ENCODE results near the gene MPO.

GRCh38 chr17:58308173-58308984, 27.6 kb upstream of the MPO start:
- TF ChIP-seq CTCF (IDR thresholded peaks at IDR 0.05): no peak
- no peak for TF ChIP-seq NR2C2 (CRISPR knock-in tag; IDR thresholded peaks at IDR 0.05)
- TF ChIP-seq TCF7 (CRISPR knock-in tag; IDR thresholded peaks at IDR 0.05; ENCODE audit: low read depth): no peak
- no peak for TF ChIP-seq NR3C1 (CRISPR knock-in tag; conservative IDR thresholded peaks at IDR 0.05; ENCODE audit: low read depth)
- TF ChIP-seq ELF4 (CRISPR knock-in tag; IDR thresholded peaks at IDR 0.05; ENCODE audit: low read depth): no peak
- TF ChIP-seq USF1 (CRISPR knock-in tag; IDR thresholded peaks at IDR 0.05): no peak
- TF ChIP-seq SP1 (CRISPR knock-in tag; conservative IDR thresholded peaks at IDR 0.05): no peak
- no peak for TF ChIP-seq IRF1 (CRISPR knock-in tag; IDR thresholded peaks at IDR 0.05)
- TF ChIP-seq E2F1 (CRISPR knock-in tag; IDR thresholded peaks at IDR 0.05): no peak
- no peak for TF ChIP-seq ATF3 (CRISPR knock-in tag; conservative IDR thresholded peaks at IDR 0.05)
